LNCaP clone FGC (cell line): Measurements from ENCODE around the gene FRMD7.
"Not testable (repeated sequence)": the region's sequence is repeated elsewhere in the genome, so short reads cannot be mapped to it uniquely, and the experiment has no call there.

Experiments used
- DNase-seq: peaks from one replicate; pipeline ENCODE4 v3.0.0-alpha.2; 2011; ENCODE audit warnings: low read depth
- H3K4me3 ChIP-seq: 2 replicates; pipeline ENCODE4 v1.5.1; 2011; ENCODE audit warnings: mild to moderate bottlenecking, low read depth, low read length, control low read depth
- CTCF ChIP-seq: IDR thresholded peaks from 2 replicates; pipeline ENCODE4 v1.5.1; 2012; ENCODE audit warnings: mild to moderate bottlenecking; ENCODE audit not compliant: control insufficient read depth, insufficient read depth; ENCODE audit errors: extremely low read depth

FRMD7 gene

GRCh38 chrX:132127743-132128142, at the start of gene FRMD7:
Gene FRMD7 (minus strand): TSS chrX:132128020. CDS start chrX:132127844, 176 bp downstream.
- no peak within 1 kb of the TSS for H3K4me3 ChIP-seq
- no peak for TF ChIP-seq CTCF
- no peak for DNase-seq

- no peak for TF ChIP-seq CTCF
- no peak for DNase-seq
- H3K4me3 ChIP-seq, result no peak overlapping the region
Observed at GRCh38 chrX:132173647-132174046, 45.8 kb upstream of the FRMD7 start.

- no peak for TF ChIP-seq CTCF
- H3K4me3 ChIP-seq, result no peak overlapping the region
- DNase-seq, result no peak
Observed at GRCh38 chrX:132171881-132172280, 44.1 kb upstream of the FRMD7 start.

- TF ChIP-seq CTCF, result no peak
- no peak for DNase-seq
- no peak overlapping the region for H3K4me3 ChIP-seq
Observed at GRCh38 chrX:132171478-132171877, 43.7 kb upstream of the FRMD7 start.

GRCh38 chrX:132169554-132169953, 41.7 kb upstream of the FRMD7 start:
- H3K4me3 ChIP-seq, result no peak overlapping the region
- DNase-seq, result peak; percentile 30
- TF ChIP-seq CTCF, result no peak

- DNase-seq, result no peak
- H3K4me3 ChIP-seq, result no peak overlapping the region
- TF ChIP-seq CTCF, result no peak
Observed at GRCh38 chrX:132165651-132166050, 37.8 kb upstream of the FRMD7 start.

- DNase-seq, result no peak
- no peak overlapping the region for H3K4me3 ChIP-seq
- no peak for TF ChIP-seq CTCF
Observed at GRCh38 chrX:132165005-132165404, 37.2 kb upstream of the FRMD7 start.

GRCh38 chrX:132163094-132163493, 35.3 kb upstream of the FRMD7 start:
- H3K4me3 ChIP-seq, DNase-seq: not testable (repeated sequence)
